PFSK-1 (cell line): ENCODE measurements around the gene UBQLN1.

Source experiments
- FOXP2 ChIP-seq: optimal IDR thresholded peaks from 2 replicates; pipeline ENCODE3; 2011; ENCODE audit warnings: borderline replicate concordance, control low read depth, inconsistent platforms; ENCODE audit not compliant: insufficient read depth; ENCODE audit errors: extremely low read length, extremely low read depth
- POLR2AphosphoS5 ChIP-seq: IDR thresholded peaks from 2 replicates; pipeline ENCODE4 v1.6.1; 2012; ENCODE audit warnings: low read depth, mild to moderate bottlenecking, control low read depth, low read length, moderate library complexity
- REST ChIP-seq, 2 experiments: IDR thresholded peaks; 2 replicates each; pipeline versions ENCODE4 v1.6.1 to v1.8.0; 2011 to 2012; ENCODE audit warnings: low read depth in 2 of 2, low read length in 2 of 2, control low read depth in 1 of 2, inconsistent platforms in 1 of 2, mild to moderate bottlenecking in 1 of 2, moderate library complexity in 1 of 2; ENCODE audit not compliant: insufficient read depth in 1 of 2
- SIN3A ChIP-seq: IDR thresholded peaks from 2 replicates; pipeline ENCODE4 v1.6.1; 2012; ENCODE audit warnings: mild to moderate bottlenecking, low read length, moderate library complexity, borderline replicate concordance; ENCODE audit not compliant: insufficient read depth
- TAF1 ChIP-seq: IDR thresholded peaks from 2 replicates; pipeline ENCODE4 v1.6.1; 2012; ENCODE audit warnings: low read length, control low read depth, borderline replicate concordance; ENCODE audit not compliant: insufficient read depth

Gene UBQLN1

GRCh38 chr9:83714329-83714728, 6.6 kb upstream of the UBQLN1 start:
- TF ChIP-seq SIN3A (no peak), REST (IDR thresholded peaks at IDR 0.05; ENCODE audit: insufficient read depth in 1 of 2, low read depth in 2 of 2, low read length in 2 of 2) (no peak), POLR2AphosphoS5 (no peak), FOXP2 (no peak), TAF1 (no peak)

GRCh38 chr9:83708515-83709158, 879 bp upstream of the UBQLN1 start:
- no peak for TF ChIP-seq REST (IDR thresholded peaks at IDR 0.05; ENCODE audit: insufficient read depth in 1 of 2, low read depth in 2 of 2, low read length in 2 of 2)
- no peak for TF ChIP-seq SIN3A
- no peak for TF ChIP-seq POLR2AphosphoS5
- TF ChIP-seq FOXP2, result no peak
- no peak for TF ChIP-seq TAF1

GRCh38 chr9:83707518-83707767, 315 bp downstream of the UBQLN1 start:
- TF ChIP-seq REST (IDR thresholded peaks at IDR 0.05; ENCODE audit: insufficient read depth in 1 of 2, low read depth in 2 of 2, low read length in 2 of 2) (no peak), POLR2AphosphoS5 (no peak), FOXP2 (no peak), SIN3A (no peak), TAF1 (no peak)

- TF ChIP-seq SIN3A, result no peak
- TF ChIP-seq REST (IDR thresholded peaks at IDR 0.05; ENCODE audit: insufficient read depth in 1 of 2, low read depth in 2 of 2, low read length in 2 of 2), result no peak
- TF ChIP-seq FOXP2, result no peak
- TF ChIP-seq TAF1, result 0 out of 2 replicates have a peak, but pooled peaks have one; percentile 41
- no peak for TF ChIP-seq POLR2AphosphoS5
Observed at GRCh38 chr9:83706676-83707517, 861 bp downstream of the UBQLN1 start.
